ENCODE data around the gene TAGAP.

The TAGAP gene

GRCh38 chr6:159080217-159080976, 35.6 kb upstream of the TAGAP start:
- Histone ChIP-seq H3K9me3 (ENCODE audit: severe bottlenecking) (peaks cover 3% of the 10 kb centered on the region), H3K27ac (ENCODE audit: poor library complexity, severe bottlenecking) (no peak overlapping the region), H3K36me3 (ENCODE audit: low read depth) (no peaks in the 10 kb centered on the region), H3K27me3 (ENCODE audit: insufficient read depth, poor library complexity, severe bottlenecking) (no peaks in the 10 kb centered on the region), H3K4me1 (ENCODE audit: insufficient read depth, poor library complexity, severe bottlenecking) (peaks cover 4% of the 10 kb centered on the region), H3K4me3 (ENCODE audit: severe bottlenecking) (no peak overlapping the region)
- TF ChIP-seq CTCF (IDR thresholded peaks at IDR 0.05; ENCODE audit: poor library complexity, severe bottlenecking): no peak
- ATAC-seq (ENCODE audit: low read depth): no peak
- no peak for DNase-seq (ENCODE audit: low spot score)

GRCh38 chr6:159079367-159079766, 34.6 kb upstream of the TAGAP start:
- TF ChIP-seq CTCF (IDR thresholded peaks at IDR 0.05; ENCODE audit: poor library complexity, severe bottlenecking): no peak
- Histone ChIP-seq H3K36me3 (ENCODE audit: low read depth) (no peaks in the 10 kb centered on the region), H3K4me3 (ENCODE audit: severe bottlenecking) (no peak overlapping the region), H3K27me3 (ENCODE audit: insufficient read depth, poor library complexity, severe bottlenecking) (no peaks in the 10 kb centered on the region), H3K4me1 (ENCODE audit: insufficient read depth, poor library complexity, severe bottlenecking) (peaks cover 4% of the 10 kb centered on the region), H3K27ac (ENCODE audit: poor library complexity, severe bottlenecking) (no peak overlapping the region), H3K9me3 (ENCODE audit: severe bottlenecking) (peaks cover 3% of the 10 kb centered on the region)
- DNase-seq (ENCODE audit: low spot score) (no peak), ATAC-seq (ENCODE audit: low read depth) (no peak)

- Histone ChIP-seq H3K27me3 (ENCODE audit: insufficient read depth, poor library complexity, severe bottlenecking) (no peaks in the 10 kb centered on the region), H3K4me3 (ENCODE audit: severe bottlenecking) (no peak overlapping the region), H3K9me3 (ENCODE audit: severe bottlenecking) (no peaks in the 10 kb centered on the region), H3K36me3 (ENCODE audit: low read depth) (no peaks in the 10 kb centered on the region), H3K4me1 (ENCODE audit: insufficient read depth, poor library complexity, severe bottlenecking) (no peaks in the 10 kb centered on the region), H3K27ac (ENCODE audit: poor library complexity, severe bottlenecking) (no peak overlapping the region)
- no peak for DNase-seq (ENCODE audit: low spot score)
- no peak for TF ChIP-seq CTCF (IDR thresholded peaks at IDR 0.05; ENCODE audit: poor library complexity, severe bottlenecking)
- ATAC-seq (ENCODE audit: low read depth): no peak
Measured at GRCh38 chr6:159077123-159077522, 32.3 kb upstream of the TAGAP start.

- DNase-seq (ENCODE audit: low spot score) (no peak), ATAC-seq (ENCODE audit: low read depth) (no peak)
- Histone ChIP-seq H3K4me1 (ENCODE audit: insufficient read depth, poor library complexity, severe bottlenecking) (no peaks in the 10 kb centered on the region), H3K4me3 (ENCODE audit: severe bottlenecking) (no peak overlapping the region), H3K27me3 (ENCODE audit: insufficient read depth, poor library complexity, severe bottlenecking) (no peaks in the 10 kb centered on the region), H3K9me3 (ENCODE audit: severe bottlenecking) (no peaks in the 10 kb centered on the region), H3K36me3 (ENCODE audit: low read depth) (no peaks in the 10 kb centered on the region), H3K27ac (ENCODE audit: poor library complexity, severe bottlenecking) (no peak overlapping the region)
- no peak for TF ChIP-seq CTCF (IDR thresholded peaks at IDR 0.05; ENCODE audit: poor library complexity, severe bottlenecking)
Measured at GRCh38 chr6:159075506-159076228, 30.9 kb upstream of the TAGAP start.

GRCh38 chr6:159074876-159075275, 30.1 kb upstream of the TAGAP start:
- H3K4me3 ChIP-seq (ENCODE audit: severe bottlenecking): no peak overlapping the region
- H3K36me3 ChIP-seq (ENCODE audit: low read depth): no peaks in the 10 kb centered on the region
- DNase-seq (ENCODE audit: low spot score) (no peak), ATAC-seq (ENCODE audit: low read depth) (no peak)
- H3K27ac ChIP-seq (ENCODE audit: poor library complexity, severe bottlenecking): no peak overlapping the region
- no peaks in the 10 kb centered on the region for H3K4me1 ChIP-seq (ENCODE audit: insufficient read depth, poor library complexity, severe bottlenecking)
- no peaks in the 10 kb centered on the region for H3K9me3 ChIP-seq (ENCODE audit: severe bottlenecking)
- TF ChIP-seq CTCF (IDR thresholded peaks at IDR 0.05; ENCODE audit: poor library complexity, severe bottlenecking): no peak
- H3K27me3 ChIP-seq (ENCODE audit: insufficient read depth, poor library complexity, severe bottlenecking): no peaks in the 10 kb centered on the region
